SK-N-SH (cell line): ENCODE data around the gene RAX. TPM values are rescaled to one million over a fixed set of nuclear protein-coding genes. Genes with fewer than 3 reads are reported as not detected.

Experiments used
- CTCF ChIA-PET: fragments of 300-600, 350-600 bp; formaldehyde crosslinking; extraction: SDS; loops from one replicate; lab custom pipeline; 2021; lab: Yijun Ruan, JAX
- POLR2A ChIA-PET: fragments of 350-600 bp; sonication (Branson Sonifier 250); formaldehyde crosslinking; extraction: SDS; loops from one replicate; lab custom pipeline; 2020; ENCODE audit warnings: antibody characterized with exemption, inconsistent platforms; lab: Yijun Ruan, JAX
- DNase-seq: peaks from one replicate; pipeline ENCODE4 v3.0.0; 2012
- H2AFZ ChIP-seq: fragments of 200-600 bp; sonication (generic); 2 replicates; pipeline ENCODE4 v1.8.1; 2016; ENCODE audit warnings: antibody characterized with exemption, mild to moderate bottlenecking, low read depth
- H3F3A ChIP-seq: fragments of 200-600 bp; sonication (generic); replicated peaks from 2 replicates; pipeline ENCODE3; 2016; ENCODE audit warnings: antibody characterized with exemption, mild to moderate bottlenecking; ENCODE audit not compliant: insufficient read depth
- H3K27ac ChIP-seq, 2 experiments: fragments of 200-500 bp in 1 of 2; fragments of 200-600 bp in 1 of 2; sonication (Bioruptor generic) in 1 of 2; sonication (generic), shearing (Covaris generic) in 1 of 2; 2 replicates each; pipeline versions ENCODE4 v1.5.1 to v1.6.1; 2014 to 2016; ENCODE audit warnings: low read depth in 2 of 2, inconsistent platforms in 1 of 2, low read length in 1 of 2, mild to moderate bottlenecking in 1 of 2, mixed read lengths in 1 of 2
- H3K27me3 ChIP-seq: fragments of 200-600 bp; sonication (generic), shearing (Covaris generic); 2 replicates; pipeline ENCODE4 v1.6.1; 2016; ENCODE audit warnings: mixed run types; ENCODE audit not compliant: insufficient read depth
- H3K36me3 ChIP-seq, 2 experiments: fragments of 200-500 bp in 1 of 2; fragments of 200-600 bp in 1 of 2; sonication (Bioruptor generic) in 1 of 2; sonication (generic) in 1 of 2; replicated peaks in 1 of 2; 2 replicates each; pipeline versions ENCODE3 to v1.5.1; 2014 to 2016; ENCODE audit warnings: low read length in 1 of 2, mild to moderate bottlenecking in 1 of 2; ENCODE audit not compliant: insufficient read depth in 2 of 2, control insufficient read depth in 1 of 2
- H3K4me1 ChIP-seq, 2 experiments: fragments of 200-500 bp in 1 of 2; fragments of 200-600 bp in 1 of 2; sonication (Bioruptor generic) in 1 of 2; sonication (generic), shearing (Covaris generic) in 1 of 2; 2 replicates each; pipeline versions ENCODE4 v1.5.1 to v1.6.1; 2014 to 2016; ENCODE audit warnings: low read depth in 1 of 2, low read length in 1 of 2, mixed run types in 1 of 2; ENCODE audit not compliant: insufficient read depth in 2 of 2, control insufficient read depth in 1 of 2
- H3K4me2 ChIP-seq: fragments of 200-600 bp; sonication (generic), shearing (Covaris generic); 2 replicates; pipeline ENCODE4 v1.6.1; 2017; ENCODE audit warnings: mixed run types
- H3K4me3 ChIP-seq, 2 experiments: fragments of 200-500 bp in 1 of 2; fragments of 200-600 bp in 1 of 2; sonication (Bioruptor generic) in 1 of 2; sonication (generic), shearing (Covaris generic) in 1 of 2; 2 replicates each; pipeline versions ENCODE4 v1.5.1 to v1.8.1; 2014 to 2016; ENCODE audit warnings: low read depth in 2 of 2, inconsistent platforms in 1 of 2, low read length in 1 of 2, mild to moderate bottlenecking in 1 of 2, mixed read lengths in 1 of 2, moderate library complexity in 1 of 2
- H3K79me2 ChIP-seq: fragments of 200-600 bp; sonication (generic); 2 replicates; pipeline ENCODE4 v1.8.1; 2017; ENCODE audit warnings: mild to moderate bottlenecking; ENCODE audit not compliant: insufficient read depth
- H3K9ac ChIP-seq: fragments of 200-600 bp; sonication (generic); 2 replicates; pipeline ENCODE4 v1.6.1; 2017; ENCODE audit warnings: mixed run types
- H3K9me2 ChIP-seq: fragments of 200-600 bp; sonication (generic); 2 replicates; pipeline ENCODE4 v1.6.1; 2017; ENCODE audit warnings: mixed run types
- H3K9me3 ChIP-seq: fragments of 200-600 bp; sonication (generic); 2 replicates; pipeline ENCODE4 v1.6.1; 2017; ENCODE audit warnings: mixed run types, mild to moderate bottlenecking, moderate library complexity
- H4K20me1 ChIP-seq: fragments of 200-600 bp; sonication (generic); 2 replicates; pipeline ENCODE4 v1.6.1; 2017; ENCODE audit warnings: mild to moderate bottlenecking, mixed run types; ENCODE audit not compliant: insufficient read depth
- CHD2 ChIP-seq: fragments of 150-350 bp; IDR thresholded peaks from 2 replicates; pipeline ENCODE4 v1.6.1; 2018; ENCODE audit warnings: low read length; ENCODE audit not compliant: partially characterized antibody
- CTCF ChIP-seq: fragments of 200-600 bp; sonication (generic); IDR thresholded peaks from 2 replicates; pipeline ENCODE4 v1.6.1; 2017; ENCODE audit warnings: antibody characterized with exemption, mild to moderate bottlenecking, moderate library complexity
- ELF1 ChIP-seq: IDR thresholded peaks from 2 replicates; pipeline ENCODE4 v1.4.0; 2012
- EP300 ChIP-seq, 2 experiments: IDR thresholded peaks; 2 replicates each; pipeline versions ENCODE4 v1.4.0 to v1.6.1; 2012; ENCODE audit warnings: borderline replicate concordance in 1 of 2, low read depth in 1 of 2, low read length in 1 of 2
- FOXM1 ChIP-seq: IDR thresholded peaks from 2 replicates; pipeline ENCODE4 v1.4.0; 2012; ENCODE audit warnings: low read depth, mild to moderate bottlenecking
- GABPA ChIP-seq: IDR thresholded peaks from 2 replicates; pipeline ENCODE4 v1.4.0; 2012; ENCODE audit warnings: low read depth, mild to moderate bottlenecking
- GATA2 ChIP-seq: sonication (generic); formaldehyde crosslinking; IDR thresholded peaks from 2 replicates; pipeline ENCODE4 v1.5.0; 2020; ENCODE audit warnings: mild to moderate bottlenecking, missing genetic modification reagents
- MEF2A ChIP-seq: IDR thresholded peaks from 2 replicates; pipeline ENCODE4 v1.4.0; 2012; ENCODE audit warnings: low read depth, borderline replicate concordance
- MXI1 ChIP-seq: IDR thresholded peaks from 2 replicates; pipeline ENCODE4 v1.6.1; 2012; ENCODE audit warnings: mild to moderate bottlenecking, low read depth, low read length, improper control_type of control experiment
- PBX3 ChIP-seq: IDR thresholded peaks from 2 replicates; pipeline ENCODE4; 2012
- RAD21 ChIP-seq: IDR thresholded peaks from 2 replicates; pipeline ENCODE4 v1.6.1; 2012; ENCODE audit warnings: mild to moderate bottlenecking, low read length
- RFX5 ChIP-seq: IDR thresholded peaks from 2 replicates; pipeline ENCODE4 v1.6.1; 2012; ENCODE audit warnings: mild to moderate bottlenecking, improper control_type of control experiment, low read length
- USF1 ChIP-seq: IDR thresholded peaks from 2 replicates; pipeline ENCODE4 v1.4.0; 2012; ENCODE audit warnings: low read depth, borderline replicate concordance
- USF2 ChIP-seq: fragments of 150-350 bp; IDR thresholded peaks from 2 replicates; pipeline ENCODE4 v1.6.1; 2017; ENCODE audit warnings: antibody characterized with exemption, low read length, low read depth, borderline replicate concordance
- ZBTB33 ChIP-seq: IDR thresholded peaks from 2 replicates; pipeline ENCODE4 v1.4.0; 2012; ENCODE audit warnings: low read depth, borderline replicate concordance
- WGBS: methylation state at CpG from one replicate; pipeline ENCODE4 v1.1.6; 2017; ENCODE audit warnings: low lambda C conversion rate; 5-methylcytosine and 5-hydroxymethylcytosine counted together
- polyA plus RNA-seq, 3 experiments: library from polyadenylated mRNA; depleted of rRNA; stranded (reverse); fragments of >200 nt; gene quantifications; 2 replicates each; pipeline ENCODE4 v1.2.3, GENCODE V29; 2012

Gene RAX
- polyA plus RNA-seq, 1 of the 3 experiments (the other 2 are of a cell fraction) = not detected

GRCh38 chr18:59279722-59280121, 6.5 kb upstream of the RAX start:
- POLR2A ChIA-PET = no interaction called here
- DNase-seq = no peak
- no peak overlapping the region for H3K4me3 ChIP-seq
- no peaks in the 10 kb centered on the region for H3K9me3 ChIP-seq
- no peak overlapping the region for H3K27ac ChIP-seq
- TF ChIP-seq CHD2 (no peak), GABPA (no peak)
- TF ChIP-seq, all 33 proteins: peak for 0
- Histone ChIP-seq H3K79me2 (no peaks in the 10 kb centered on the region), H2AFZ (no peak overlapping the region), H3K9me2 (no peaks in the 10 kb centered on the region), H3K9ac (no peak overlapping the region), H4K20me1 (no peaks in the 10 kb centered on the region), H3K27me3 (peaks cover 53% of the 10 kb centered on the region; the same call in 1 of the 2 replicates), H3K4me1 (no peaks in the 10 kb centered on the region), H3K36me3 (no peaks in the 10 kb centered on the region), H3F3A (no peaks in the 10 kb centered on the region), H3K4me2 (no peak overlapping the region)
- CTCF ChIA-PET = interaction anchor here (0.9 to 4.6 kb wide), 8 partner anchors 8 to 544 kb away, joined by 3 to 25 read pairs (median 4); no protein-coding TSS in a partner anchor
- 0% methylated on average over 1 of the region's 1 CpG for WGBS

- Histone ChIP-seq H3K27ac (no peak overlapping the region), H3K27me3 (peaks cover 57% of the 10 kb centered on the region), H3K36me3 (no peaks in the 10 kb centered on the region), H2AFZ (no peak overlapping the region), H3F3A (no peaks in the 10 kb centered on the region)
- 34% methylated on average over 3 of the region's 3 CpGs for WGBS
- no peak for TF ChIP-seq RAD21
- TF ChIP-seq USF1 = no peak
- TF ChIP-seq FOXM1 = no peak
- TF ChIP-seq MXI1 = no peak
- TF ChIP-seq RFX5 = no peak
- no peak for TF ChIP-seq PBX3
- TF ChIP-seq ELF1 = no peak
- TF ChIP-seq MEF2A = no peak
- TF ChIP-seq GATA2 (CRISPR knock-in tag) = no peak
- TF ChIP-seq EP300 (IDR thresholded peaks at IDR 0.05; ENCODE audit: borderline replicate concordance in 1 of 2, low read depth in 1 of 2, low read length in 1 of 2) = no peak
- no peak for TF ChIP-seq ZBTB33
- no peak for TF ChIP-seq GABPA
- no peak for TF ChIP-seq USF2
- TF ChIP-seq CTCF = no peak
- TF ChIP-seq, all 33 proteins: peak for 0
- POLR2A ChIA-PET = no interaction called here
- Histone ChIP-seq H4K20me1 (no peaks in the 10 kb centered on the region), H3K9ac (no peak overlapping the region), H3K4me2 (no peak overlapping the region), H3K79me2 (no peaks in the 10 kb centered on the region), H3K9me2 (no peaks in the 10 kb centered on the region), H3K4me3 (no peak overlapping the region), H3K9me3 (no peaks in the 10 kb centered on the region), H3K4me1 (no peaks in the 10 kb centered on the region)
- DNase-seq = no peak
- CTCF ChIA-PET = interaction anchor here (0.9 to 4.6 kb wide), 8 partner anchors 8 to 544 kb away, joined by 3 to 25 read pairs (median 4); no protein-coding TSS in a partner anchor
Measured at GRCh38 chr18:59279193-59279592, 5.9 kb upstream of the RAX start.
